Trophoblast cell (in vitro differentiated cells and primary cell): Measurements from ENCODE around the gene STARD7.

ENCODE experiments used
- DNase-seq, 2 donors: peaks; one replicate each; pipeline ENCODE4 v3.0.0-alpha.2; 2016
- H2AFZ ChIP-seq: 2 replicates; pipeline ENCODE4 v1.6.1; 2013; ENCODE audit warnings: low read length, moderate library complexity, mild to moderate bottlenecking; ENCODE audit not compliant: insufficient read depth, poor library complexity
- H2AK5ac ChIP-seq: 2 replicates; pipeline ENCODE4 v1.6.1; 2013; ENCODE audit warnings: mild to moderate bottlenecking, low read length
- H2BK120ac ChIP-seq: 2 replicates; pipeline ENCODE4 v1.6.1; 2013; ENCODE audit warnings: low read length, mild to moderate bottlenecking, moderate library complexity; ENCODE audit not compliant: insufficient read depth, poor library complexity
- H2BK12ac ChIP-seq: 2 replicates; pipeline ENCODE4 v1.6.1; 2013; ENCODE audit warnings: mild to moderate bottlenecking, low read length, moderate library complexity
- H2BK5ac ChIP-seq: 2 replicates; pipeline ENCODE4 v1.6.1; 2013; ENCODE audit warnings: low read length, low read depth, moderate library complexity, mild to moderate bottlenecking; ENCODE audit not compliant: poor library complexity
- H3K14ac ChIP-seq: 2 replicates; pipeline ENCODE4 v1.6.1; 2013; ENCODE audit warnings: mild to moderate bottlenecking, low read length
- H3K18ac ChIP-seq: 2 replicates; pipeline ENCODE4 v1.6.1; 2013; ENCODE audit warnings: mild to moderate bottlenecking, low read length
- H3K23ac ChIP-seq: 2 replicates; pipeline ENCODE4 v1.6.1; 2013; ENCODE audit warnings: low read length
- H3K27ac ChIP-seq: 2 replicates; pipeline ENCODE4 v1.5.1; 2013; ENCODE audit warnings: low read depth, mild to moderate bottlenecking, inconsistent platforms, low read length, moderate library complexity
- H3K27me3 ChIP-seq: 2 replicates; pipeline ENCODE4 v1.6.1; 2013; ENCODE audit warnings: inconsistent platforms, mild to moderate bottlenecking, low read length, moderate library complexity; ENCODE audit not compliant: insufficient read depth
- H3K36me3 ChIP-seq, 2 experiments: 1 replicate in 1 of 2; 2 replicates in 1 of 2; pipeline ENCODE4 v1.6.1; 2013; ENCODE audit warnings: low read length in 2 of 2, mild to moderate bottlenecking in 2 of 2, moderate library complexity in 1 of 2; ENCODE audit not compliant: insufficient read depth in 2 of 2, control insufficient read depth in 1 of 2
- H3K4ac ChIP-seq: 2 replicates; pipeline ENCODE4 v1.6.1; 2013; ENCODE audit warnings: low read depth, mild to moderate bottlenecking, low read length, moderate library complexity
- H3K4me1 ChIP-seq, 2 experiments: 1 replicate in 1 of 2; 2 replicates in 1 of 2; pipeline ENCODE4 v1.6.1; 2013; ENCODE audit warnings: low read length in 2 of 2, mild to moderate bottlenecking in 2 of 2, moderate library complexity in 1 of 2; ENCODE audit not compliant: insufficient read depth in 2 of 2, control insufficient read depth in 1 of 2
- H3K4me2 ChIP-seq: 2 replicates; pipeline ENCODE4 v1.6.1; 2013; ENCODE audit warnings: inconsistent platforms, mild to moderate bottlenecking, low read length, moderate library complexity
- H3K4me3 ChIP-seq: 2 replicates; pipeline ENCODE4 v1.5.1; 2013; ENCODE audit warnings: mild to moderate bottlenecking, low read depth, low read length, inconsistent platforms
- H3K79me1 ChIP-seq: one replicate; pipeline ENCODE4 v1.6.1; 2013; ENCODE audit warnings: low read length
- H3K79me2 ChIP-seq: 2 replicates; pipeline ENCODE4 v1.6.1; 2013; ENCODE audit warnings: low read length, mild to moderate bottlenecking; ENCODE audit not compliant: control insufficient read depth, insufficient read depth, poor library complexity
- H3K9ac ChIP-seq: 2 replicates; pipeline ENCODE4 v1.6.1; 2013; ENCODE audit warnings: mild to moderate bottlenecking, low read length
- H3K9me3 ChIP-seq: 2 replicates; pipeline ENCODE4 v1.6.1; 2013; ENCODE audit warnings: low read depth, mild to moderate bottlenecking, control low read depth, inconsistent platforms, low read length; ENCODE audit not compliant: insufficient read depth
- H4K12ac ChIP-seq: 2 replicates; pipeline ENCODE4 v1.6.1; 2013; ENCODE audit warnings: low read depth, mild to moderate bottlenecking, low read length, moderate library complexity
- H4K8ac ChIP-seq: 2 replicates; pipeline ENCODE4 v1.6.1; 2013; ENCODE audit warnings: low read depth, mild to moderate bottlenecking, low read length, moderate library complexity
- H4K91ac ChIP-seq: one replicate; pipeline ENCODE4 v1.6.1; 2013; ENCODE audit warnings: low read depth, mild to moderate bottlenecking, low read length, moderate library complexity
- WGBS: extraction: QIAGEN DNeasy Blood & Tissue Kit; methylation state at CpG from one replicate; pipeline ENCODE4 v1.1.7; 2013; ENCODE audit warnings: missing lambda C conversion rate; ENCODE audit not compliant: insufficient read length, insufficient coverage; ENCODE audit errors: extremely low coverage; 5-methylcytosine and 5-hydroxymethylcytosine counted together

The STARD7 gene

GRCh38 chr2:96240341-96241038 lies 31.9 kb upstream of the STARD7 start:
- Histone ChIP-seq H3K79me2 (no peaks in the 10 kb centered on the region), H3K79me1 (no peaks in the 10 kb centered on the region), H3K4me2 (no peak overlapping the region), H3K9me3 (no peaks in the 10 kb centered on the region), H2AK5ac (no peak overlapping the region), H4K12ac (no peak overlapping the region), H2BK120ac (no peak overlapping the region), H3K4me1 (no peaks in the 10 kb centered on the region), H2AFZ (no peak overlapping the region), H3K4me3 (no peak overlapping the region), H3K4ac (no peak overlapping the region), H3K27ac (no peak overlapping the region), H2BK12ac (no peak overlapping the region), H2BK5ac (no peak overlapping the region), H3K18ac (no peak overlapping the region), H3K9ac (no peak overlapping the region), H3K36me3 (no peaks in the 10 kb centered on the region), H4K8ac (no peak overlapping the region), H3K14ac (no peak overlapping the region), H4K91ac (no peak overlapping the region), H3K23ac (no peak overlapping the region), H3K27me3 (no peaks in the 10 kb centered on the region)
- WGBS = no CpG with 5 or more reads among the region's 9 CpGs
- no peak for DNase-seq

DNA sequence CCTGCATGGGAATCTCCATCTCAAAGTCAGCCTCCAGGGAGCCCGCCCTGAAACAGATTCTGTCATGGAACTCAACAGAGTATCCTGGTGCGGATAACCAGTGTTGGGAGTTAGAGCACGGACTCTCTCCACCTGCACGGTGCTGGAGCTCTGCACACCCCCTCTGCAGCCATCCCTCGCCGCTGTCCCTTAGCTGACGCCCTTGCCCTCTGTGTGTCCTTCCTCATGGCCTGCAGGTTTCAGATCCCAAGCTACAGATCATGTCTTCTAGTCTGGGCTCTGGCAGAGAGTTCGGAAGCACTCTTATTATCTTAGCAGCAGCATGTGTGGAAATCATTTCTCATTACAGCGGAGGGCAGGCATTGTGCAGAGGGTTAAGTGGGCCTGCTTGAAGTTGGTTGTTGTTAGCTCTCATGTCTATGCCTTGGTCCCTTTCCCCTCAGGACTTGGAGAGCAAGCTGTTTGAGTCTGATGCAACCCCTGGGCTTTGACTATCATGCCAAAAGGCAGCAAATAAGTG lies 31.2 kb upstream of the STARD7 start:
- Histone ChIP-seq H3K9me3 (no peaks in the 10 kb centered on the region), H3K79me1 (no peaks in the 10 kb centered on the region), H2AK5ac (no peak overlapping the region), H3K9ac (no peak overlapping the region), H3K27me3 (no peaks in the 10 kb centered on the region), H2AFZ (no peak overlapping the region), H2BK5ac (no peak overlapping the region), H3K27ac (no peak overlapping the region), H3K4me1 (no peaks in the 10 kb centered on the region), H3K14ac (no peak overlapping the region), H2BK120ac (no peak overlapping the region), H3K4me3 (no peak overlapping the region), H3K79me2 (no peaks in the 10 kb centered on the region), H2BK12ac (no peak overlapping the region), H4K8ac (no peak overlapping the region), H3K4ac (no peak overlapping the region), H3K18ac (no peak overlapping the region), H4K12ac (no peak overlapping the region), H3K4me2 (no peak overlapping the region), H4K91ac (no peak overlapping the region), H3K36me3 (no peaks in the 10 kb centered on the region), H3K23ac (no peak overlapping the region)
- DNase-seq = no peak
- WGBS = no CpG with 5 or more reads among the region's 9 CpGs

DNA sequence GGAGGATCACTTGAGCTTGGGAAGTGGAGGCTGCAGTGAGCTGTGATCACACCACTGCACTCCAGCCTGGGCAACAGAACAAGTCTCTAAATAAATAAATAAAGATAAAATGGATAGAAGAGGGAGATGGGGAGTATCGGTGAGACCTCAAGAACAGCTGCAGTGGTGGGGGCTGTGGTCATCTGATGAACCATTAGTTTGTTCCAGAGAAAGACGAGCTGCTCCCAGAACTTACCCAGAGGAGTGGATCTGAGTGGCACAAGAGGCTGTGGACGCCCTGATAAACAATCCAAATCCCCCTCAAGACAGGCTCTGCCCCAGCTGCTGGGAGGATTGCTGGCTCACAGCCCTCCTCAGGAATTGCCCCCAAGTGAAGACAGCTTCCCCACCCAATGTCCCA lies 30.5 kb upstream of the STARD7 start:
- Histone ChIP-seq H3K79me2 (no peaks in the 10 kb centered on the region), H2AK5ac (no peak overlapping the region), H3K9me3 (no peaks in the 10 kb centered on the region), H3K23ac (no peak overlapping the region), H3K36me3 (no peaks in the 10 kb centered on the region), H2BK5ac (no peak overlapping the region), H3K18ac (no peak overlapping the region), H3K4me2 (no peak overlapping the region), H3K9ac (no peak overlapping the region), H3K4me3 (no peak overlapping the region), H3K4ac (no peak overlapping the region), H3K14ac (no peak overlapping the region), H3K27me3 (no peaks in the 10 kb centered on the region), H2AFZ (no peak overlapping the region), H3K4me1 (no peaks in the 10 kb centered on the region), H4K8ac (no peak overlapping the region), H2BK120ac (no peak overlapping the region), H3K27ac (no peak overlapping the region), H3K79me1 (no peaks in the 10 kb centered on the region), H4K91ac (no peak overlapping the region), H2BK12ac (no peak overlapping the region), H4K12ac (no peak overlapping the region)
- DNase-seq = no peak
- no CpG with 5 or more reads among the region's 3 CpGs for WGBS

DNA sequence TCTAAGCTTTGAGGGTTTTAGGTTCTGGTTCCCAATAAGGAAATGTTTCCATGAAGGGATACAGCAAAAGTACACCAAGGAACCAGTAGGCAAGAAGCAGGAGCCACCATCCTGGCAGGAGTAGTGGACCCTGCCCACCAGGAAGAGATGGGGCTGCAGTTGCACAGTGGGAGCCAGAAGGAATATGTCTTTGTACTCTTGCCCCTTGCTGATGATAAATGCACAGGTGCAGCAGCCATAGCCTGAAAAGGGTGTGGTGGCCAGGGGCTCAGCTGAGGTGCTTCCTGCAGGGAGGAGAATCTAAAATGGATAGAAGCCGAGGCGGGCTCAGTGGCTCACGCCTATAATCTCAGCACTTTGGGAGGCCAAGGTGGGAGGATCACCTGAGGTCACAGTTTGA lies 29.6 kb upstream of the STARD7 start:
- no peaks in the 10 kb centered on the region for H3K4me1 ChIP-seq
- DNase-seq = no peak

More for the DNA sequence above, 29.6 kb upstream of the STARD7 start:
- no peaks in the 10 kb centered on the region for H3K79me2 ChIP-seq
- no peak overlapping the region for H3K27ac ChIP-seq
- H3K9ac ChIP-seq = peak overlapping the region; percentile 57
- H3K9me3 ChIP-seq = no peaks in the 10 kb centered on the region
- no peak overlapping the region for H3K18ac ChIP-seq
- H3K4me3 ChIP-seq = no peak overlapping the region
- no peak overlapping the region for H3K4ac ChIP-seq
- WGBS = no CpG with 5 or more reads among the region's 3 CpGs
- H2BK12ac ChIP-seq = no peak overlapping the region
- H3K79me1 ChIP-seq = no peaks in the 10 kb centered on the region
- H4K12ac ChIP-seq = no peak overlapping the region
- H3K4me2 ChIP-seq = no peak overlapping the region
- no peak overlapping the region for H4K8ac ChIP-seq
- H2BK5ac ChIP-seq = no peak overlapping the region
- no peaks in the 10 kb centered on the region for H3K36me3 ChIP-seq
- no peak overlapping the region for H3K23ac ChIP-seq
- H3K27me3 ChIP-seq = no peaks in the 10 kb centered on the region
- H3K14ac ChIP-seq = no peak overlapping the region
- H2AK5ac ChIP-seq = no peak overlapping the region
- no peak overlapping the region for H2AFZ ChIP-seq
- no peak overlapping the region for H4K91ac ChIP-seq
- H2BK120ac ChIP-seq = no peak overlapping the region
